ENCODE results near the gene SBK1.
"Not testable (repeated sequence)": the region's sequence is repeated elsewhere in the genome, so short reads cannot be mapped to it uniquely, and the experiment has no call there.

SBK1 gene

DNA sequence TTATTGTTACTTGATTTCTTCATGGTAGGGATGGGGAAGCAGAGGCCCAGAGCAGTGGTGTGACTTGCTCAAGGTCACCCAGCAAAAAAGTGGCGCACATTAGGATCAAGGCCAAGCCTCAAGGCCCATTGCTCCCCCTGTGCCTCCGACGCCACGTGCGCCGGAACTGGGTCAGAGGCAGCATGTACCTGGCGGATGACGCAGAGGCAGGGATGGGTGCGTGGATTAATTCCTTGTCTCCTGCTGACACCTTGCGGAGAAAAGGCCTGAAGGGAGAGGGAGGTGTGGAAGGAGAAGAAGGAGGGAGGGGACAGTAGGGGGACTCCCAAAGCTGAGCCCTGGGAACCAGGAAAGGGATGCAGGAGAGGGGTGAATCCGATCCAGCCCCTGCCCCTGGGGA is 18.5 kb downstream of the SBK1 start:
- no peak for DNase-seq

DNA sequence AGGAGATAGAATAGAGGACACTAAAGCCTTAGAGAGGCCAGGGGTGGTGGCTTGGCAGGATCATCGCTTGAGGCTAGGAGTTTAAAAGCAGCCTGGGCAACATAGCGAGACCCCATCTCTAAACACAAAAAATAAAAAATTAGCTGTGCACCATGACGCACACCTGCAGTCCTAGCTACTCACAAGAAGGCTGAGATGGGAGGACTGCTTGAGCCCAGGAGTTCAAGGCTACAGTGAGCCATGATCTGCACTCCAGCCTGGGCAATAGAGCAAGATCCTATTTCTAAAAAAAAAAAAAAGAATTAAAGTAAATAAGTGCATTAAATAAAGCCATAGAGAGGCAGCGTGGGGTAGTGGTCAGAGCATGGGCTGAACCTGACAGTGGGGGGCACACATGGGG is 19.1 kb downstream of the SBK1 start:
- no peak for DNase-seq

DNA sequence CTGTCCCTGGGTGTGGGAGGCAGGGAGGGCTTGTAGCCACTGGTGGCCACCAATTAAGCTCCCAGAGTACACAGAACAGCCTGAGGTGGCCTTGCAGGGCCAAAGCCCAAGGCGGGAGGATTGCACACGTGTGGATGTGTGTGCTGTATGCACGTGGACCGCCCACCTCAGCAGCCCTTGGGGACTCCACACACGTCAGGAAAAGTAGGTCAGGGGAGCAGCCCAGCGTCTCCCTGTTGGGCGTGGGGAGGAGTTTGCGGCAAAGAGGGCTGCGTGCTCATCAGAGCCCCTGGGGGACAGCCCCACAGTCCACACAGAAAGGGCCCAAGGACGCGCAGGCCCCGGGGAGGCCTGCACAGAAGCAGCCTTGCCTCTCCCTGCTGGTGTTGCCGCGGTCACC is 19.6 kb downstream of the SBK1 start:
- no peak for DNase-seq

DNA sequence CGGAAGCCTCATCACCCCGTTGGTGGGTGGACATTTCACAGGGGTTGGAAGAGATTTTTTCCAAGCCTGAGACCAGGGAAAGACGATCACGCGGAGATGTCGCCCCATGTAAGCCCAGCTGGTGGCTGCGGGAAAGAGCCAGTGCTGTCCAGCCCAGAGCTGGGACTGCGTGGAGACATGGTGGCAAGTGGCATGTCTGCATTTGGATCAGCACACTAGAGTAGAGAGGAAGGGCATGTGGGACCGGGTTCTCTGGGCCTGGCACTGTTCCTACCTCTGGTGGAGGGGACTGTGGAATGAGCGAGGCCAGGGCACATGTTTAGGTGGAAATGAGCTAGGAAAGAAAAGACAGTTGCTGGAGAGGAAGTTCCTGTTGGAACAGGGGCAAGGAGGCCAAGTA is 20.0 kb downstream of the SBK1 start:
- no peak for DNase-seq

DNA sequence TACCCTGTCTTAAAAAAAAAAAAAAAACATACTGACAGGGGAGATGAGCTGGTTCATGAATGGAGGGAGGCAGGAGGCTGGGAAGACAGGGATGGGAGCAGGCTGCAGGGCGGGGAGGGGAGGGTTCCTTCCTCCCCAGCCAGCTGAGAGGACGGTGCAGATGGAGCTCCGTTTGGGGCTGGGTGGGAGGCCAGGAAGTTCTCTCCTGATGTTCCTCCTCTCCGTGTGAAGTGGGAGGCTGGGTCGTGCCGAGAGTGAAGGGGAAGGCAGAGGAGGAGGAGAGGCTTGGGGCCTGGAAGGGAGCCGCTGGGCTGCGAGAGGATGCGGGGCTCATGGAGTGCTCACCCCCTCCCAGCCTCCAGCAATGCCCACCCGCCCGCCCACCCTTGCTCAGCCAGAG is 21.3 kb downstream of the SBK1 start:
- no peak for DNase-seq

DNA sequence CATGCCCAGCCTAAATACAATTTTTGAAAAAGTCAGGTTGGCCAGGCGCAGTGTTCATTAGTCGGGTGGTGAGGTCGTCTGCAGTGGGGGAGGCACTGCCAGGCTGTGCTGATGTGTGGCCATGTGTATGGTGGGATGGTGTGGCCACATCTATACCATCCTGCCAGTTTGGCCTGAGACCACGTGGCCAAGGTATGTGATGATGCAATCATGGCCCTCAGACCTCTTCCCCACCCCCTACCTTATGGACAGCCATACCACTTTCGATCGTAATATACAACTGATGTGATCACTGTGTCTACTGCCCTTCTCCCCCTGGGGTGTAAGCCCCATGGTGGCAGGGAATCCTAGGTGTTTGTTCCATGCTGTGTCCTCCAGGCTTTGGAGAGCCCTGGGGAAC is 23.7 kb downstream of the SBK1 start:
- DNase-seq = no peak

DNA sequence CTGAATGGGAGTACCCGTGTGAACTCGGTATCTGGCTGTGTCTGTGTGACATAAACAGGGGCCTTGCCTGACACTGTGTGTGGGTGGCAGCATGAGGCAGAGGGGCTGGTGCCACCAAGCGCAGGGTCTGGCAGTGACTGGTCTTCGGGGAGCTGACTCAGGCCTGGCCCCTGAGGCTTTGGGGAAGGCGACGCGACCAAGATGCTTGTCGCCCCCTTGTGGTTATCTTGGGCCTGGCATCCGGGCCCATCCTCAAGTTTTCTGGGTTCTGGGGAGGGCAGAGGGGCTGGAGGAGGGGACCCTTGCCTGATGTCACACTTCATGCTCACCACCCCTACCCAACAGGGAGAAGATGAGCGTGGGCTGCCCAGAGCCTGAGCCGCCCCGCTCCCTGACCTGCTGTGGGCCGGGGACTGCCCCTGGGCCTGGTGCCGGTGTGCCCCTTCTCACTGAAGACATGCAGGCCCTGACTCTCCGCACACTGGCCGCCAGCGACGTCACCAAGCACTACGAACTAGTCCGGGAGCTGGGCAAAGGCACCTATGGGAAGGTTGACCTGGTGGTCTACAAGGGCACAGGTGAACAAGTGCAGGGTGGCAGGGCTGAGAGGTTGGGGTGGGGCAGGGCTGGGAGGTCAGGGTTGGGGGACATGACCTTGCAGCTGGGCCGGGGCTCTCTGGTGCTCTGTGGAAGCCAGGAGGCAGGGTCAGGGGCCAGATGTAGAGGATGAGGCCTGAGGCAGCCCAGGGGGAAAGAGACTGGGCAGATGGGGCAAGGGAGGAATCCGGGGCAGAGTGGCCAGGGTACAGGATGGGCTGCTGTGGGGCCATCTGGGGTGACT is 24.9 kb downstream of the SBK1 start:
- no peak for DNase-seq

DNA sequence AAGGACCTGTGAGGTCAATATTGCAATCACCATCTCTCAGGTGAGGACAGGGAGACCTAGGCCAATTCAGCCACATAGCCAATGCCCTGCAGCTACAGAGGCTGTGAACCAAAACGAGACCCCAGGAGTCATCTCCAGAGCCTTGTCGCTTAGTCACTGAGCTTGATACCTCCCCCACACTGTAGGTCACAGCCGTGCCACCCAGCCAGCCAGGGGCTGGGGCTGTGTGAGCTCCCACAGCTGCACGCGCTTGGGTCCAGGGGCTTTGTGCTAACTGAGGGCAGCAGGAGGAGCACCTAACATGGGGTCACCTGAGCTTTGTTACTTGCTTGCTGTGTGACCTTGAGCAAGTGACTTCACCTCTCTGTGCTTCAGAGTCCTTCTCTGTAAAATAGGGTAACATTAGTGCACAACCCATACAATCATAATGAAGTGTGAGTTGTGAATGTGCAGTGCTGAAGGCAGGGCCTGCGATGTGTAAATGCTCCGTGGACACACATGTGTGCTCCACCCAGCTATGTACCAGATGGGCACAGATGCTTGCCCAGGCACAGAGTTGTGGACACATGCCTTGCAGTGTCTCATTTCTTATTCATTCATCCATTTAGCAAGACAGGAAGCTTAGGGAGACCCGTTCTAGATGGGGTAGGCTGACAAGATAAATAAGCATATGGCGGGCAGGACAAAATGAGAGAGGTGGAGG is 25.9 kb downstream of the SBK1 start:
- DNase-seq = no peak

DNA sequence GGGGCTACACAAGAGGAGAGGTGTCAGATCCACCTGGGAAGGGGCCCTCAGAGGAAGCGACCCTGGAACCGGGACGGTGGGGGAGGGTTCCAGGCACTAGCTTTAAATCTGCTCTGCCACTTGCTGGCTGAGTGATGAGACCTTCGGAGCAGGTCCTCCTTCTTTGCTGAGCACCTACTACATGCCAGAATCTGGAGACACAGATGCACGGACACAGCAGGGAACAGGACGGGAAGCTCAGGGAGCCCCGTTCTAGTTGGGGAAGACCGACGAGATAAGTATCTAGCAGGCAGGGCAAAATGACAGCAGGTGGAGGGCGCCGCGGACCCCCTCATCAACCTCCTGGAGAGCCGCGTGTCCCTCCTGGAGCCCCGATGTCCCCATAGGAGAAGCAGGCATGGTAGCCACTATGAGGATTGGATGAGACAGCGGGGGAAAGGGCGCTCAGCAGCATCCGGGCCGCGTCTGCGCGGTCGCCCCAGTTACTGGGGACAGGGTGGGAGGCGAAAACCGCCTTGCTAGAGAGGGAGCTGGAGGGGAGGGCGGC is 27.2 kb downstream of the SBK1 start:
- DNase-seq = no peak

DNA sequence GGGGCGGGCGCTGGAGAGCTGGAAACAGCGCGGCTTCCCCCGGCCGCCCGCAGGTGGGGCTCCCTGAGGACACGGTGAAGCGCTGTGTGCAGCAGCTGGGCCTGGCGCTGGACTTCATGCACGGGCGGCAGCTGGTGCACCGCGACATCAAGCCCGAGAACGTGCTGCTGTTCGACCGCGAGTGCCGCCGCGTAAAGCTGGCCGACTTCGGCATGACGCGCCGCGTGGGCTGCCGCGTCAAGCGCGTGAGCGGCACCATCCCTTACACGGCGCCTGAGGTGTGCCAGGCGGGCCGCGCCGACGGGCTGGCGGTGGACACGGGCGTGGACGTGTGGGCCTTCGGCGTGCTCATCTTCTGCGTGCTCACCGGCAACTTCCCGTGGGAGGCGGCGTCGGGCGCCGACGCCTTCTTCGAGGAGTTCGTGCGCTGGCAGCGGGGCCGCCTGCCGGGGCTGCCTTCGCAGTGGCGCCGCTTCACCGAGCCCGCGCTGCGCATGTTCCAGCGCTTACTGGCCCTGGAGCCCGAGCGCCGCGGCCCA is 27.8 kb downstream of the SBK1 start:
- DNase-seq = no peak

DNA sequence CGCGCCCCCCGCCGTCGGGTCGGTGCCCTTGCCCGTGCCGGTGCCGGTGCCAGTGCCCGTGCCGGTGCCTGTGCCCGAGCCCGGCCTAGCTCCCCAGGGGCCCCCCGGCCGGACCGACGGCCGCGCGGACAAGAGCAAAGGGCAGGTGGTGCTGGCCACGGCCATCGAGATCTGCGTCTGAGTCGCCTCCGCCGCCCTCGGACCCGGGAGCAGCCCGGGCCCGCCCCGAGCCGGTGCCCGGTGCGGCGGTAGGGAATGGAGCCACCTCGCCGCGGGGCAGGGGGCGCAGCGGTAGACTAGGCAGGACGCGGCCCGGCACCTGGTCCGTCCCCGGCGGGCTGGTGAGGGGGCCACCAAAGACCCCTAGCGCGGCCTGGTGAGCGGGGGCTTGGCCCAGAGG is 28.4 kb downstream of the SBK1 start:
- DNase-seq = no peak

DNA sequence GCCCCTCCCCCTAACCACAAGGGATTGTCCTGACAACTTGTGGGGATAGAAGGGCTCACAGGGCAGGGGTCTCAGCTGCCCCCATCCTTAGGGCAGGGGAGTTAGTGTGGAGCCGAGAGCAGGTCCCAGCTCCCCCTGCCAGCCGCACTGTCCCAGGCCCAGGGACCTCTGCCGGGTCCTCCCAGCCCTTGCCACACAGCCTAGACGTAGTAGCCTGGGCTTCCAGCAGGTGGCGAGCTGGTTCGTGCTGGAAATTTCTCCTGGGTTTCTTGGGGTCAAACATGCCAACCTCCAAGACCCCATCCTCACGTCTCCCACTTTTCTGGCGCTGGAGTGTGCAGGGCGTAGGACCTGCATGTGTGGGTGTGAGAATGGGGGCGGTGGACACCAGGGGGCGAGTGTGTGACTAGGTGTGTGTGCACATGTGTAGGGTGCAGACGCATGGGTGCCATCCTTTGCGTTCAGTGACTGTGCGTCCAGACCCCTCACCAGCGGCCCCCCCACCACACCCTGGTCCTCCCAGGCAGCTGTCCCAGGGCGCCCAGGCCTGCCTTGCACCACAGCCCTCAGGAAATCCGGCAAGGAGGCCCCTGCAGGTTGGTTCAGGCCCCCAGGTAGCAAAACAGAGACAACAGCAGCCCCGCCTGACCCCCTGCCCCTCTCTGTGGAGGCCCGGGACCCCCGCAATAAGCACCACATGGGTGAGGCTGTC is 29.5 kb downstream of the SBK1 start:
- no peak for DNase-seq

DNA sequence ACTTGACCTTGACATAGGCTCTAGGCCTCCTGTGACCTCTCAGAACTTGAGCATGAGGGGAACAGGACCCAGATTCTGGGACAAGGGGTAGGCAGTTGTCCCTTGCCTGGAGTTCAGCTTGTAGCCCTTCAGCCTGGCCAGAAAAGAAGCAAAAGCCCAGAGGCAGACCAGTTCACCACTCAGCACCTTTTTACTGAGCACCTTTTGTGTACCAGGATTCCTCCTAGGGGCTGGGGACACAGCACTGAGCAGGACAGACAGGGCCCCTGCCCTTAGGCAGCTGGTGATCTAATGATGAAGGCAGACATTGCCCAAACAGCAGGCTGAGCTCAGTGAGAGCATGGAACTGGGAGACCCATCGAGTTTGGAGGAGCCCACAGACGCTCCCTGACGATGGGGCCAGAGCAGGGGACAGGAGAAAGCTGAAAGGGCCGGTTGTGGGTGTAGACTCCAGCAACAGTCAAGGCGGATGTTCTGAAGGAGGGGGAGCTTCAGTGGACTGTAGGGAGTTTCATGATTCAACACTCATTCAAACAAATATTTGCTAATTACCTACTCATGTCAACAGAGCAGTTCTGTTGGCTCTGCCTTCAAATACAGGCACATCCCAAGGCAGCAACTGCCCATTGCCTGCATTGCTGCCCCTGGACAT is 32.0 kb downstream of the SBK1 start:
- no peak for DNase-seq

DNA sequence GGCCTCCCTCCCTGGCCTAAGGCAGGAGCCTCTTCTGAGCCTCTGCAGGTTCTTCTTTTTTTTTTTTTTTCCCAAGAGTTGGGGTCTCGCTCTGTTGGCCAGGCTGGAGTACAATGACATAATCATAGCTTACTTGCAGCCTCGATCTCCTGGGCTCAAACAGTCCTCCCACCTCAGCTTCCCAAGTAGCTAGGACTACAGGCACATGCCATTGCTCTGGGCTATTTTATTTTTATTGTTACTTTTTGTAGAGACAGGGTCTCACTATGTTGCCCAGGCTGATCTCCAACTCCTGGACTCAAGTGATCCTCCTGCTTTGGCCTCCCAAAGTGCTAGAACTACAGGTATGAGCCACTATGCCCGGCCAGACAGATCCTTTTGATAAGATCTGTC is 32.6 kb downstream of the SBK1 start:
- no peak for DNase-seq

DNA sequence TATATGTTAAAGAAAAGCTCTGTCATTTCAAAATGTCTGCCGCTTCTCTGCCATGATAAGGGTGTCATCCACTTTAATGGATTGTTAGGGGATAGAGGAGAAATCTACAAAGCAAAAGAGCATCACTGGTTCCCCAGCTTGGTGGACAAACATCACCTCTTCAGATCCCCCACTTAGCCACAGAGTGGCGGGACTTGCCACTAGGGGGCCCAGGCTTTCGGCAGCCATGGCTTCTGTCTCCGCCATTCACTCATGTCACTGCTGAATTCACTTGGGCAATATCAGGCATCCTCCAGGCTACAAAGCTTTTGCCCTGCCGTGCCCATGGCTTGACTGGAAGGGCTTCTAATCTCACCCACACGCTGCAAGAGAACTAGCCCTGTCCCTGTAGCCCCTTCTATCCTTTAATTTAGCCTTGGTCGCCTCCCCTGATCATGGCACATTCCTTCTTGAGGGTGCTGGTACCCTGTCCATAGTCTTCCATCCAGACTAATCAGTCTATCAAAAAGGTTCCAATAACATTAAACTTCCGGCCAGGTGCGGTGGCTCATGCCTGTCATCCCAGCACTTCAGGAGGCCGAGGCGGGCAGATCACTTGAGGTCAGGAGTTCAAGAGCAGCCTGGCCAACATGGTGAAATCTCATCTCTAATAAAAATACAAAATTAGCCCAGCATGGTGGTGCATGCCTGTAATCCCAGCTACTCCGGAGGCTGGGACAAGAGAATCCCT is 34.7 kb downstream of the SBK1 start:
- DNase-seq = no peak

DNA sequence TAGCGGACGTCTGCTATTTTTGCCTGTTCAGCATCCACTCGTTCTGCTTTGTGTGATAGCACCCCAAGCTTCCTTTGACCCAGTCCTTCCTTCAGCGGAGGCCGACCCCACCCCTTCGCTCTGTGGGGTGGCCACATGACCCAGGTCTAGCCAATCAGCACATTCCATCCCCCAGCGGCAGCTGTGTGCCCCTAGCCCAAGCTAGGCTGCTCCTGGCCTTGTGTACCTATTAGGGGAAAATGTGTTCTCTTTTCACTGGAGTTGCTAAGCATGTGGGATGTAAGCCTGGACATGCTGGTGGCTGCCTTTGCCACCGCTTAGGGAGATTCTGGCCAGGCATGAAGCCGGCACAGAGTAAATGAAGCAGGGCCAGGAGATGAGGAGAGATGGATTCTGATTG is 37.9 kb downstream of the SBK1 start:
- not testable (repeated sequence) for DNase-seq

DNA sequence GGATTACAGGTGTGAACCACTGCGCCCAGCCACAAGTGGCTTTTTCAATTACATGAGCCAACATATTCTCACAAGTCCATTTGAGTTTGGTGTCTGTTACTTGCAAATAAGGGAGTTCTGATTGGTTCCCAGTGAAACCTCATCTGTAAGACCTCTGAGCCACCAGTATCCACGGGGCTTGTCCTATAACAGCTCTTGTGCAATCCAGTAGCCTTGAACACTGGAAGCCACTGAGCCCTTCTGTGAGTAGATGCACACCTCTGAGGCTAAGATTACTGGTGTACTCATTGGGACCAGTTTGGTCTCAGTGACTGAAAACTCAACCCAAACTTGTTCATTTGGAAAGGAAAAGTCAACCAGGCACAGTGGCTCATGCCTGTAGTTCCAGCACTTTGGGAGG is 38.7 kb downstream of the SBK1 start:
- DNase-seq = not testable (repeated sequence)

DNA sequence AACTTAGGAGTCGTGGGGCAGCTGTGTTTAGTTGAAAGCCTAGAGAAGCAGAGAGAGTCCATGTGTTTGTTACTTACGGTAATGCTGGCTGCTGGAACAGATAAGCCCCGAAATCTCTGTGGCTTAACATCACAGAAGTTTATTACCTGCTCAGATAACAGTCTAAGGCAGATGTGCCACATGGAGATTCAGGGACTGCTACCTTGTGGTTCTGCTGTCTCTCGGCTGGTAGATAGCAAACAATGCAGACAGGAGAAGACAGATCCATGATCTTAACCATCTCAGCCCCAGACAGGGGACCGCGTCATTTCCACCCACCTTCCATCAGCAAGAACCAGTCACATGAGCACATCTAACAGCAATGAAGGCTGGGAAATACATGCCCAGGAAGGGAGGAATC is 40.3 kb downstream of the SBK1 start:
- not testable (repeated sequence) for DNase-seq

DNA sequence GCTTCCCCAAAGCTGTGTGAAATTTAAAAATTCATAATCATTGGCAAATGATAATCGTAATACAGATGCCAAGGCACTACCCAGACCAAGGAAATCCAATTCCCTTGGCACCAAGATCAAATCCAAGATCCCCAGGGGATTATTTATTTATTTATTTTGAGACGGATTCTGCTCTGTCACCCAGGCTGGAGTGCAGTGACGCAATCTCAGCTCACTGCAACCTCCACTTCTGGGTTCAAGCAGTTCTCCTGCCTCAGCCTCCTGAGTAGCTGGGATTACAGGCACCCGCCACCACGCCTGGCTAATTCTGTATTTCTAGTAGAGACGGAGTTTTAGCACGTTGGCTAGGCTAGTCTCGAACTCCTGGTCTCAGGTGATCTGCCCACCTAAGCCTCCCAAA is 43.4 kb downstream of the SBK1 start:
- not testable (repeated sequence) for DNase-seq

DNA sequence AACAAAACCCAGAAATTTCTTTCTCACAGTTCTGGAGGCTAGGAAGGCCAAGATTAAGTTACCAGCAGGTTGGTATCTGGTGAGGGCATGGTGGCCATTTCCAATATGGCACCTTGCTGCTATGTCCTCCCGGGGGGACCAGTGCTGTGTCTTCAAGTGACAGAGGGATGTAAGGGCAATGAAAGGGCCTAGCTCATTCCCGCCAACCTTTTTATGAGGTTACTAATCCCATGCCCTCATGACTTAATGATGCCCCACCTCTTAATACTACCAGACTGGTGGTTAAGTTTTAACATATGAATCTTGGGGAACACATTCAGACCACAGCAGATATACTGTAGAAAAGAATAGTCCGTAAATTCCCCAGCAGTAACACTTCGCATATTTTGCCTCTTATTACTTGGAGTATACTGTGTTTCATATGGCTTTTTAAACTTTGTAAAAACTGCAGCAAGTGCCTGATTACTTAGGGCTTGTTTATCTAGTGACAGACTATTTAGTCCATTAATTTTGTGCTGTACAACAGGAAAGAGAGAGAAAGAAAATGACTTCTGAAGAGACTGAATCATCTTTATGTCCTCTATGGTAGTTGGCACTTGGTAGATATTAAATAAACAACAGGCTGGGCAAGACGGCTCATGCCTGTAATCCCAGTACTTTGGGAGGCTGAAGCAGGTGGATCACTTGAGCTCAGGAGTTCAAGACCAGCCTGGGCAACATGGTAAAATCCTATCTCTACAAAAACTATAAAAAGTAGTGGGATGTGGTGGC is 44.8 kb downstream of the SBK1 start:
- DNase-seq = not testable (repeated sequence)

DNA sequence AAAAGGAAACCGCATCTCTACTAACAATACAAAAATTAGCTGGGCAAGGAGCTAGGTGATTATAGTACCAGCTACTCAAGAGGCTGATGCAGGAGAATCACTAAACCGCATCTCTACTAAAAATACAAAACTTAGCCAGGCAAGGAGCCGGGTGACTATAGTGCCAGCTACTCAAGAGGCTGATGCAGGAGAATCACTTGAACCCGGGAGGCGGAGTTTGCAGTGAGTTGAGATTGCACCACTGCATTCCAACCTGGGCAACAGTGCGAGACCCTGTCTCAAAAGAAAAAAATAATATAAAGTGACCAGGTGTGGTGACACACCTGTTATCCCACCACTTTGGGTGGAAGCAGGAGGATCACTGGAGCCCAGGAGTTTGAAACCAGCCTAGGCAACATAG is 45.9 kb downstream of the SBK1 start:
- not testable (repeated sequence) for DNase-seq

All from NCI-H524 treated with DMSO at 0.1 percent for 48 hours (cell line).